ENCODE measurements around the gene ZNF239.
"Not testable (repeated sequence)": the region's sequence is repeated elsewhere in the genome, so short reads cannot be mapped to it uniquely, and the experiment has no call there.

GRCh38 chr10:43586730-43587115, 12.3 kb upstream of the ZNF239 start:
- TF ChIP-seq CTCF (IDR thresholded peaks at IDR 0.05; ENCODE audit: borderline replicate concordance, extremely low read depth, low read length, poor library complexity, severe bottlenecking); EZH2 (IDR thresholded peaks at IDR 0.05; ENCODE audit: borderline replicate concordance, low read depth, low read length, severe bottlenecking): not testable (repeated sequence)
